ENCODE measurements around the gene TRIP11. TPM values are rescaled to one million over a fixed set of nuclear protein-coding genes. Genes with fewer than 3 reads are reported as not detected.

TRIP11 gene
- total and polyA plus RNA-seq, 8 donors: 3.5 to 135 (median 30.9) TPM

- TF ChIP-seq EP300 (IDR thresholded peaks at IDR 0.05) (no peak), POLR2A (IDR thresholded peaks at IDR 0.05) (no peak), CTCF (IDR thresholded peaks at IDR 0.05) (no peak), POLR2AphosphoS5 (IDR thresholded peaks at IDR 0.05) (no peak)
- intact Hi-C loops (cut with DNase I; ENCODE audit: low total_unique reads): no loop called here
- Histone ChIP-seq H3K9me3 (no peaks in the 10 kb centered on the region), H3K36me3 (peaks cover 0 to under 1% (median 0%) of the 10 kb centered on the region in 4 donors), H3K4me1 (peaks cover 0 to 6% (median 2%) of the 10 kb centered on the region in 4 donors), H3K4me3 (no peak overlapping the region), H3K27ac (no peak overlapping the region), H3K27me3 (no peaks in the 10 kb centered on the region)
- WGBS, 5 donors: 56 to 65% (median 63%) methylated on average over 12 to 14 of the region's 14 CpGs
- no peak for DNase-seq
Observed at GRCh38 chr14:91961297-91962220, 78.3 kb downstream of the TRIP11 start.

- no peak overlapping the region for H3K27ac ChIP-seq
- no peaks in the 10 kb centered on the region for H3K9me3 ChIP-seq
- H3K4me3 ChIP-seq: no peak overlapping the region
- intact Hi-C loops (cut with DNase I; ENCODE audit: low total_unique reads): no loop called here
- 61 to 80% (median 71%) methylated on average over 9 of the region's 9 CpGs for WGBS, 5 donors
- peak in 1 of 2 donors; percentile 28 for DNase-seq
- H3K36me3 ChIP-seq: no peaks in the 10 kb centered on the region
- no peak for TF ChIP-seq CTCF (IDR thresholded peaks at IDR 0.05)
- no peak for TF ChIP-seq EP300 (IDR thresholded peaks at IDR 0.05)
- no peak for TF ChIP-seq POLR2A (IDR thresholded peaks at IDR 0.05)
- H3K27me3 ChIP-seq: no peaks in the 10 kb centered on the region
- no peaks in the 10 kb centered on the region for H3K4me1 ChIP-seq
Observed at GRCh38 chr14:91957876-91958313, 82.0 kb downstream of the TRIP11 start.

- no peaks in the 10 kb centered on the region for H3K4me1 ChIP-seq
- no peak overlapping the region for H3K4me3 ChIP-seq
- H3K27ac ChIP-seq: no peak overlapping the region
- TF ChIP-seq POLR2A (IDR thresholded peaks at IDR 0.05) (no peak), POLR2AphosphoS5 (IDR thresholded peaks at IDR 0.05) (no peak), EP300 (IDR thresholded peaks at IDR 0.05) (no peak), CTCF (IDR thresholded peaks at IDR 0.05) (no peak)
- H3K36me3 ChIP-seq: no peaks in the 10 kb centered on the region
- no peaks in the 10 kb centered on the region for H3K27me3 ChIP-seq
- DNase-seq: no peak
- WGBS, 5 donors: 61 to 85% (median 76%) methylated on average over 5 of the region's 5 CpGs
- intact Hi-C loops (cut with DNase I; ENCODE audit: low total_unique reads): no loop called here
- no peaks in the 10 kb centered on the region for H3K9me3 ChIP-seq
Observed at GRCh38 chr14:91956616-91957015, 83.2 kb downstream of the TRIP11 start.

- WGBS, 5 donors: 45 to 74% (median 46%) methylated on average over 1 of the region's 1 CpG
- no peaks in the 10 kb centered on the region for H3K4me1 ChIP-seq
Observed at GRCh38 chr14:91955168-91955567, 84.7 kb downstream of the TRIP11 start.

More at GRCh38 chr14:91955168-91955567, 84.7 kb downstream of the TRIP11 start:
- H3K27ac ChIP-seq: no peak overlapping the region
- H3K9me3 ChIP-seq: no peaks in the 10 kb centered on the region
- H3K36me3 ChIP-seq: no peaks in the 10 kb centered on the region
- no peak for TF ChIP-seq POLR2AphosphoS5 (IDR thresholded peaks at IDR 0.05)
- no peak for TF ChIP-seq CTCF (IDR thresholded peaks at IDR 0.05)
- TF ChIP-seq EP300 (IDR thresholded peaks at IDR 0.05): no peak
- TF ChIP-seq POLR2A (IDR thresholded peaks at IDR 0.05): no peak
- H3K27me3 ChIP-seq: no peaks in the 10 kb centered on the region
- no peak overlapping the region for H3K4me3 ChIP-seq
- no peak for DNase-seq
- intact Hi-C loops (cut with DNase I; ENCODE audit: low total_unique reads): no loop called here
